CD4-positive, alpha-beta T cell treated with Interleukin-1 beta for 1 hour (primary cell): Measurements from ENCODE around the gene UBAC2.

Source experiments
- DNase-seq, 2 donors: peaks; one replicate each; pipeline ENCODE4 v3.0.0-alpha.2; 2020 to 2022

The UBAC2 gene

DNA sequence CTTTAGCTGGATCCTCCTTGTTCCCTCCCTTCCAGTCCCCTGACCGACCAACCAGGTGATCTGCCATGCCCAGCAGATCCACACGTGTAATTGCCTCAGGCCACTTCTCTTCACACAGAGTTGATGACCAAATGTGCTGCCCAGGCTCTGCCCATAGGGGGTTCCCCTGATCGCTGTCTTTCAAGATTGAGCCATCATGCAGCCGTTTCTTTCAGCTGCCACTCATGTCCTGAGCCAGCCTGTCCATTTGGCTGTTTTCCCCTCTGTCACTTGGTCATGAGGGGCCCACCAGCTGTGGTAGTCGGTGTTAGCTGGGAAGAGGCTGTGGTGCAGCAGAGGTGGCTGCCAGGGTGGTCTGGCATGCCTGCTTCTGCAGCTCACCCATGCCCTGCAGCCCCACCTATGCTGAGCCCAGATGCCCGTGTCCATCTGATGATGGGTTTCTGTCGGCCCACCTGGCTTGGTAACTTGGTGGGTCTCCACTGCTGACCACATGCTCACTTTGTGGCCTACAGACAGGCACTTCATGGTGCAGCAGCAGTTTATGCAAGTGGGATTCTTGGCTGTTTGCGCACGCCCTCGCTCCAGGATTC is 142.2 kb downstream of the UBAC2 start:
- no peak for DNase-seq

GRCh38 chr13:99344610-99345208 is 144.1 kb downstream of the UBAC2 start:
- DNase-seq: no peak

DNA sequence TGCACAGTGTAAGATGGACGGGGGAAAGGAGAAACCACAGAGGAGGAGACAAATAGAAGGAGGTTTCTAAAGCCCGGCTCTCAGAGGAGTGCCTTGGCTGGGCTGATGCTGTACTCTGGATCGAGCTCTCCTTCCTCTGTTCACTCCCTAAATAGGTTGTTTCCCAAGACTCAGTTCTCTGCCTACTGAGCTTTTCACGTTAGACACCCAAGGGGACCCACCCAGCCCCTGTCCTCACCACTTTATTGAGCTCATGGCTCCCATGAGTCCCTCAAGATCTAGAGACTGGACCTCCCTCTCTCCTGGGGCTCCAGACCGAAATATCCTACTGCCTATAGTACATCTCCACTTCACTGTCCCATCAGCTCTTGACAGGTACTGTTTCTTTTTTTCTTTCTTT is 144.7 kb downstream of the UBAC2 start:
- DNase-seq: no peak

- DNase-seq: no peak
Observed at GRCh38 chr13:99346335-99347042, 145.8 kb downstream of the UBAC2 start.

- no peak for DNase-seq
Observed at GRCh38 chr13:99347335-99347878, 146.8 kb downstream of the UBAC2 start.

GRCh38 chr13:99347911-99348451 is 147.3 kb downstream of the UBAC2 start:
- no peak for DNase-seq

DNA sequence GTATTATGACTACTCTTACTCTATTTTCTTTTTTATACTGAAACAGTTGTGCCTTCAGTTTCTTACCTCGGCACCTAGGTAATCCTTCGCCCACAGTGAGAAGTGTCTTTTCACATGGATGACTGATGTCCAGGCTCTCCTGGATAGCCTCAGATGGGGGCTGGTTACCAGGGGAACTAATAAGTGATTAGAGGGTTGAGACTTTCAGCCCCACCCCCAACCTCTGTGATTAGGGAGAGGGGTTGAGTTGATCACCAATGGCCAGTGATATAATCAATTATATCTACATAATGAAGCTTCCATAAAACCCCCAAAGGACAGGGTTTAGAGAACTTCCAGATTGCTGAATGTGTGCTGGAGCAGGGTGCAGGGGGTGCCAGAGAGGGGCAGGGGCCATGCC is 149.5 kb downstream of the UBAC2 start:
- no peak for DNase-seq

DNA sequence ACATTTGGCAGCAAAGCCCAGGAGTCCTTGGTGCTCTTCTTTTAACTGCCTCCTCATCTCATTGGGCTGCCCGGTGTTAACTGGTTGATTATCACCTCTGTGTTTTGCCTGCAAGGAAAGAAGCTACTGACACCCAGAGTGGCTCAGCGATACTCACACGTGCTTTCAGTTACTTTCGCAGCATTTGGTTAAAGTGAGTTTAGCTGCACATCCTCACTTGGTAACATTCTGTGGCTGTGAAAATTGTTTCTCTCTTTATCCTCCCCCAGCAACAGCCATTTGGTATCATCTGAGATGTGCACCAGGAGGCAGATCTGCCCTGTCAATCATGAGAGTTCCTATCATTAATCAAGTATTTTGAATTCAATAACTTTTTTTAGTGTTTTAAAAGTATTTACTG is 151.1 kb downstream of the UBAC2 start:
- DNase-seq: peak; percentile 53 to 72

- no peak for DNase-seq
Observed at GRCh38 chr13:99352351-99353245, 151.9 kb downstream of the UBAC2 start.

- no peak for DNase-seq
Observed at GRCh38 chr13:99353246-99353600, 152.6 kb downstream of the UBAC2 start.

GRCh38 chr13:99353836-99354235 is 153.2 kb downstream of the UBAC2 start:
- DNase-seq: no peak

GRCh38 chr13:99354371-99354951 is 153.8 kb downstream of the UBAC2 start:
- peak in 1 of 2 donors; percentile 46 for DNase-seq

- no peak for DNase-seq
Observed at GRCh38 chr13:99355267-99356011, 154.8 kb downstream of the UBAC2 start.

DNA sequence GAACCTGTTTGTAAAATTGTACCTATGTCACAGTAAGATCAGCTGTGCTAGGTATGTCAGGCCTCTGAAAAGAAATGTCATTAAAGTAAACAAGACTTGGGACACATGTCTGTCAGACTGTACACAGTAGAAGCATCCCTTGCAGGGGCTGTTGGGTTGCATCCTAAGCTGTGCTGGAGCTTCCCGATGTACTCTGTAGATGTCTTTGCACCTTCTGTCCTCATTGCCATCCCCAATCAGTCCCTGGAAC is 155.3 kb downstream of the UBAC2 start:
- DNase-seq: no peak

GRCh38 chr13:99356262-99357091 is 155.8 kb downstream of the UBAC2 start:
- DNase-seq: peak; percentile 82 to 91

DNA sequence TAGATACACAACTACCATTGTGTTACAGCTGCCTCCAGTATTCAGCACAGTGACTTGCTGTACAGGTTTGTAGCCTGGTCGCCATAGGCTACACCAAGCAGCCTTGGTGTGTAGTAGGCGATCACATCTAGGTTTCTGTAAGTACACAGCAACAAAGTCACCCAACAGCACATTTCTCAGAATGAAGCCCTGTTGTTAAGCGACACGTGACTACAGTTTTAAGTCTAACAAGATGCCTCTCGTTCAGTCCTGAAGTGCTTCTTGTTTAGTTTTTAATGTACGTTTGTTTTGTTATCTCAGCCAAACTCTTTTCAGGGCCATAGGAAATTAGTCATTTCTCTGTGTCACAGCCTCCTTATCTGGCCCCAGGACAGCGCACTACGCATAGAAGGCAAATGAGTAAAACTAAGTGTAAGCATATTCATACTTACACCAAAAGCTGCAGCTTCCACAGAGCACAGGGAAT is 156.5 kb downstream of the UBAC2 start:
- peak; percentile 52 to 60 for DNase-seq

DNA sequence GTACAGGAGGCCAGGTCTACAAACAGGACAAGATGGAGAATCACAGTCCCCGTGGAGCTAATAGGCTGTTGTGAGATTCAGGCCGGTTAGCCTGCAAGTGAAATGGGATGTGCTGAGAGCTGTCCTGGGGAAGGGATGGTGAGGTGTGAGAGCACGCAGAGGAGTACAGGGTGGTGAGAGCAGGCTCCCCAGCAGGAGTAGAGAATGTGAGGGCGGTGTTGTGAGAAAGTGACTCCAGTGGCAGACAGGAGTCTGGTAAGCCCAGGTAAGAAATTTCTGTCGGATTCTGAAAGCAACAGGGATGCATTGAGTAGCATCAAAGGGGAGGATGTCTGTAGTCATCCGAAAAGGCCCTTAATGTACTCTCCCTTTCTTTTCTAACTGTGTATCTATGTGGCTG is 157.3 kb downstream of the UBAC2 start:
- no peak for DNase-seq

GRCh38 chr13:99359528-99359927 is 158.9 kb downstream of the UBAC2 start:
- no peak for DNase-seq

DNA sequence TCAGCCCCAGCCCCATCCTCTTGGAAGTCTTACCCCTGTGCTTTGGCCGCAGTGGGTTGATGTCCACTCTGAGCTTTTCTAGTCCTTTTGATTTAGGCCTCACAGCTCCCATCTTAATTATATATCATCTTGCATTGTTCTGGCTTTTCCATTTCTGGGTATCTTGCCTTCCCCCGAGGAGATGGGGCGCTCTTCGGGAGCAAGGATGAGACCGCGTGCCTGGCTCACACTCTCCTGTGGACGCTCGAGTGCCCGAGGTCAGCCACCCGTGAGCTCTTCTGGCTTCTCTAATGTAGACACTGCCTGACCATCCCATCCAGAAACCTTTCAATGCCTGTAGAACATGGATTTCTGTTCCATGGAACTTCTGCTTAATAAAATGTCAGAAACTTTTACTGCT is 160.0 kb downstream of the UBAC2 start:
- no peak for DNase-seq

DNA sequence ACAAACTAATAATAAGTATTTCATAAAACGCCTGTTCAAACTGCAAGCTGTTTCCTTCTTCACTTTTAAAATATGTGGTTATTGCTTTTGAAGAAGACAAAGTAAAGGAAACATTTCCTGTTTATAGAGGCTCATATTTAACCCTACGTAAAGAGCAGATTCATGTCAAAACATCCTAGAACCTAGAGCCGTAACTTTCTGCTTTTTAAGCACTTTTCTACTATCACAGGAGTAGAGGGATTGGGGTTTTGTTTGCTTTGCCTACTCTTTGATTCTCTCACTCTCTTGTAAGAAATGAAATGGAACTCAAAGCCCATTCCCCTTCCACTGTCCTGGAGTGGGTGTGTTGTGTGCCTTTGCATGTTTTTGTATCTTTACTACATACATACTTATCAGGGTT is 160.5 kb downstream of the UBAC2 start:
- no peak for DNase-seq

DNA sequence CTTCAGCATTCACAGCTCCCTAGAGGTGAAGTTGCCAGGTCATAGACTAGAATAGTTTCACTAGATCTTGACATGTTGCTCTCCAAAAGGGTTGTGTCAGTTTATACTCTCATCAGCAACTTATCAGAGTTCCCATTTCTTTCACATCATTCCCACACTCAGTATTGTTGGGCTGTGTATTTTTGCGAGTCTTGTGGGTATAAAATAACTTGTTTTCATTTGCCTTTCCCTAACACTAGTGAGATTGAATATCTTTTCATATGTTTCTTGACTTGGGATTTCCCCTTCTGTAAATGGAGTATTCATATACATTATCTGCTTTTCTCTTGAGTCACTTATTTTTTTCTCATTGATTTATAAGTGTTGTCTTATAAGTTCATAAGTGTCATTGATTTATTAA is 161.7 kb downstream of the UBAC2 start:
- DNase-seq: no peak
